H1 (cell line): ENCODE measurements around the gene TMEM35B. TPM values are rescaled to one million over a fixed set of nuclear protein-coding genes. Genes with fewer than 3 reads are reported as not detected.

Experiments
- USF2 ChIP-seq: IDR thresholded peaks from 2 replicates; pipeline ENCODE4 v1.6.1; 2011; ENCODE audit warnings: low read length, improper control_type of control experiment
- polyA plus RNA-seq, 7 experiments: library from polyadenylated mRNA; depleted of rRNA in 3 of 7; stranded (reverse) in 5 of 7; unstranded in 2 of 7; fragments of >200 nt in 5 of 7; fragments of 200-250 nt in 2 of 7; gene quantifications; 1 replicate in 5 of 7; 2 replicates in 1 of 7; 4 replicates in 1 of 7; pipeline versions ENCODE4 v1.2.1 to v1.2.3, GENCODE V29; 2011 to 2013; ENCODE audit warnings: missing spikeins in 2 of 7, mixed read lengths in 2 of 7
- total RNA-seq: library from RNA; stranded (reverse); fragmentation: NEBNext Ultra II Directional; extraction: Animal tissue kit (Norgen Biotek cat#: 25700); gene quantifications from 2 replicates; pipeline ENCODE4 v1.2.1, GENCODE V29; 2021

TMEM35B gene
- total and polyA plus RNA-seq, 2 of the 8 experiments (the other 6 are each of a cell fraction or from before 2014, with no cell fraction given): 10.2 to 31.1 TPM

- TF ChIP-seq USF2: no peak
Observed at GRCh38 chr1:34984793-34985608, at the start of gene TMEM35B (continued).
